Endothelial cell of umbilical vein (primary cell): ENCODE measurements around the gene ATP6V1D. TPM values are rescaled to one million over a fixed set of nuclear protein-coding genes. Genes with fewer than 3 reads are reported as not detected.

Experiments
- BruUV-seq: library from RNA; stranded (reverse); fragments of 400-500 nt; replicated peaks from 2 replicates; lab custom pipeline; 2021; lab: Mats Ljungman, UMichigan
- CTCF ChIA-PET: fragments of 300-600, 350-600 bp; sonication (Branson Sonifier 250); formaldehyde crosslinking; loops from one replicate; lab custom pipeline; 2021; ENCODE audit warnings: antibody characterized with exemption, inconsistent platforms; lab: Charles Lee
- POLR2A ChIA-PET: fragments of 300-600, 350-600 bp; sonication (Branson Sonifier 250); formaldehyde crosslinking; loops from one replicate; lab custom pipeline; 2021; ENCODE audit warnings: antibody characterized with exemption, inconsistent platforms; lab: Charles Lee
- DNase-seq: peaks from one replicate; pipeline ENCODE4 v3.0.0-alpha.2; 2011; ENCODE audit warnings: low read depth, low spot score
- FAIRE-seq: peaks from 2 replicates; lab custom pipeline; 2011; peaks lifted over from hg19 to GRCh38; lab: Jason Lieb, UNC
- H2AFZ ChIP-seq: 2 replicates; pipeline ENCODE4 v1.6.0; 2012; ENCODE audit warnings: low read depth, low read length, control low read depth, inconsistent platforms
- H3K27ac ChIP-seq: 2 replicates; pipeline ENCODE4 v1.5.1; 2011; ENCODE audit warnings: low read depth, mild to moderate bottlenecking, control low read depth, low read length, moderate library complexity; ENCODE audit not compliant: insufficient read depth
- H3K27me3 ChIP-seq, 2 experiments: 2 replicates each; pipeline versions ENCODE4 v1.6.0 to v1.6.1; 2011; ENCODE audit warnings: low read length in 2 of 2, mixed read lengths in 1 of 2; ENCODE audit not compliant: control insufficient read depth in 2 of 2, insufficient read depth in 2 of 2
- H3K36me3 ChIP-seq, 2 experiments: 2 replicates in 1 of 2; 3 replicates in 1 of 2; pipeline ENCODE4 v1.5.1; 2011; ENCODE audit warnings: low read length in 2 of 2, mild to moderate bottlenecking in 1 of 2, moderate library complexity in 1 of 2; ENCODE audit not compliant: control insufficient read depth in 2 of 2, insufficient read depth in 2 of 2; ENCODE audit errors: extremely low read depth in 1 of 2
- H3K4me1 ChIP-seq: 3 replicates; pipeline ENCODE4 v1.5.1; 2011; ENCODE audit warnings: mild to moderate bottlenecking, low read length; ENCODE audit not compliant: control insufficient read depth, insufficient read depth; ENCODE audit errors: extremely low read depth
- H3K4me2 ChIP-seq: 2 replicates; pipeline ENCODE4 v1.6.1; 2011; ENCODE audit warnings: low read length, control low read depth, mixed read lengths; ENCODE audit not compliant: insufficient read depth
- H3K4me3 ChIP-seq, 3 experiments: fragments of 200-600 bp in 1 of 3; sonication (generic), shearing (Covaris generic) in 1 of 3; replicated peaks in 1 of 3; 2 replicates each; pipeline ENCODE4 v1.5.1; 2011 to 2016; ENCODE audit warnings: control low read depth in 3 of 3, low read length in 3 of 3, mild to moderate bottlenecking in 2 of 3, inconsistent platforms in 1 of 3, low read depth in 1 of 3, moderate library complexity in 1 of 3; ENCODE audit not compliant: insufficient read depth in 1 of 3
- H3K79me2 ChIP-seq: 2 replicates; pipeline ENCODE4 v1.6.0; 2012; ENCODE audit warnings: low read length, inconsistent platforms; ENCODE audit not compliant: control insufficient read depth, insufficient read depth
- H3K9ac ChIP-seq: replicated peaks from 2 replicates; pipeline ENCODE3; 2011; ENCODE audit warnings: low read length, control low read depth; ENCODE audit not compliant: insufficient read depth; ENCODE audit errors: extremely low read depth
- H3K9me1 ChIP-seq: replicated peaks from 3 replicates; pipeline ENCODE4 v1.6.0; 2011; ENCODE audit warnings: mild to moderate bottlenecking, low read length; ENCODE audit not compliant: control insufficient read depth, insufficient read depth; ENCODE audit errors: extremely low read depth
- H3K9me3 ChIP-seq: replicated peaks from 2 replicates; pipeline ENCODE4 v1.5.1; 2012; ENCODE audit warnings: low read length, inconsistent platforms; ENCODE audit not compliant: control insufficient read depth, insufficient read depth
- H4K20me1 ChIP-seq: replicated peaks from 2 replicates; pipeline ENCODE3; 2011; ENCODE audit warnings: mild to moderate bottlenecking, low read length; ENCODE audit not compliant: control insufficient read depth, insufficient read depth; ENCODE audit errors: extremely low read depth
- CTCF ChIP-seq, 2 donors: IDR thresholded peaks; 1 replicate in 1 of 2; 2 replicates in 1 of 2; pipeline ENCODE4 v1.5.1; 2011; ENCODE audit warnings: low read length in 2 of 2, mild to moderate bottlenecking in 2 of 2, moderate library complexity in 2 of 2, control low read depth in 1 of 2, inconsistent platforms in 1 of 2, low read depth in 1 of 2; ENCODE audit not compliant: insufficient read depth in 1 of 2; ENCODE audit errors: extremely low read depth in 1 of 2
- EZH2 ChIP-seq: IDR thresholded peaks from 2 replicates; pipeline ENCODE4 v1.6.1; 2012; ENCODE audit warnings: borderline replicate concordance, low read depth, mild to moderate bottlenecking, moderate library complexity, low read length, inconsistent platforms; ENCODE audit not compliant: severe bottlenecking
- FOS ChIP-seq: IDR thresholded peaks from 2 replicates; pipeline ENCODE4 v1.6.1; 2011; ENCODE audit warnings: mild to moderate bottlenecking, low read length, moderate library complexity, borderline replicate concordance; ENCODE audit not compliant: insufficient read depth
- GATA2 ChIP-seq: IDR thresholded peaks from 2 replicates; pipeline ENCODE4 v1.7.0; 2011; ENCODE audit warnings: low read depth, mild to moderate bottlenecking, moderate library complexity, mixed read lengths, low read length; ENCODE audit not compliant: insufficient read length, insufficient read depth
- JUN ChIP-seq: IDR thresholded peaks from 2 replicates; pipeline ENCODE4 v1.6.1; 2011; ENCODE audit warnings: borderline replicate concordance, low read depth; ENCODE audit not compliant: insufficient read length, insufficient read depth
- MAX ChIP-seq: IDR thresholded peaks from 2 replicates; pipeline ENCODE4 v1.6.1; 2011; ENCODE audit not compliant: insufficient read depth, insufficient read length
- MYC ChIP-seq: IDR thresholded peaks from one replicate; pipeline ENCODE4 v1.6.1; 2011; ENCODE audit warnings: mild to moderate bottlenecking, low read depth, low read length
- POLR2A ChIP-seq: IDR thresholded peaks from 2 replicates; pipeline ENCODE4 v1.6.1; 2012; ENCODE audit warnings: low read depth, mild to moderate bottlenecking, control low read depth, low read length
- POLR2AphosphoS5 ChIP-seq: IDR thresholded peaks from 2 replicates; pipeline ENCODE4 v1.6.1; 2012; ENCODE audit warnings: low read depth, mild to moderate bottlenecking, control low read depth, low read length, moderate library complexity; ENCODE audit not compliant: insufficient read depth
- dilution Hi-C: fragments of 300-500 bp; cut with MboI; formaldehyde crosslinking; loops from one replicate; pipeline ENCODE4 v1.15.0; 2019; ENCODE audit warnings: low sequenced_read_pairs; ENCODE audit not compliant: extremely low pct_ligation_motif_present
- intact Hi-C: fragments of 100-400 bp; cut with micrococcal nuclease; formaldehyde crosslinking; loops from one replicate; pipeline ENCODE4 v1.10.0; 2022
- polyA plus RNA-seq, 4 experiments: library from polyadenylated mRNA; depleted of rRNA in 3 of 4; stranded (reverse) in 3 of 4; unstranded in 1 of 4; fragments of >200 nt; gene quantifications; 2 replicates each; pipeline versions ENCODE4 v1.2.1 to v1.2.3, GENCODE V29; 2011 to 2012; ENCODE audit warnings: missing spikeins in 1 of 4
- total RNA-seq: library from RNA; stranded (reverse); gene quantifications from 2 replicates; pipeline ENCODE4 v1.2.3, GENCODE V29; 2021

Gene ATP6V1D
- total and polyA plus RNA-seq, 2 donors (not counting 3 experiments of a cell fraction or from before 2014, with no cell fraction given), result 28.6 to 63.1 TPM

DNA sequence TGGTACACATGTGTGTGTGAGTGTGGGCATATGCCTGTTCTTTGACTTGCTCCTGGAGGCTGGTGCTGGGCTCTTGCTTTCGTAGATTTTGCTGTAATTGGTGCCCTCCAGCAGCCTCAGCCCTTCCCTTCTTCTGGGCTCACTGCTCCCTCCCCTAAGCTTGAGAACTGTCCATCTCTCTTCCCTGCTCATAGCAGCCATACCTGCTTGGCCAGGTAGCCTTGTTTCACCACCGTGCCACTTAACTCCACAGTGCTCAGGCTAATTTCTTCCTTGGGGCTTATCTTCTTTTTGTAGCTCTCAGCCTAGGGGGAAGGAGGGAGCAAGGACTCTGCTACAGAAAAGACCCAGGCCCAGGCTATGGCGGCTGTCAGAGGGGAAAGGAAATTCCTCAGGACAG, 32.5 kb upstream of the ATP6V1D start:
- Histone ChIP-seq H2AFZ (no peak overlapping the region), H3K9ac (no peak overlapping the region), H3K27me3 (no peaks in the 10 kb centered on the region), H3K36me3 (no peaks in the 10 kb centered on the region), H3K9me1 (no peaks in the 10 kb centered on the region), H3K4me2 (no peak overlapping the region), H3K4me1 (peaks cover 16% of the 10 kb centered on the region), H3K27ac (no peak overlapping the region), H4K20me1 (no peaks in the 10 kb centered on the region), H3K9me3 (no peaks in the 10 kb centered on the region), H3K4me3 (no peak overlapping the region), H3K79me2 (no peaks in the 10 kb centered on the region)
- intact Hi-C loops (no loop called here), dilution Hi-C loops (no loop called here)
- DNase-seq, result no peak
- ChIA-PET POLR2A (no interaction called here), CTCF (interaction anchor here (0.6 kb wide), 1 partner anchor 301 kb away, joined by 3 read pairs; no protein-coding TSS in a partner anchor)
- no peak for FAIRE-seq
- TF ChIP-seq EZH2 (no peak), JUN (no peak), MYC (no peak), GATA2 (no peak), MAX (no peak), POLR2A (no peak), FOS (no peak), POLR2AphosphoS5 (no peak), CTCF (IDR thresholded peaks at IDR 0.05; ENCODE audit: extremely low read depth in 1 of 2, insufficient read depth in 1 of 2, low read depth in 1 of 2, low read length in 2 of 2) (no peak)
- no TSS peak for BruUV-seq
